ENCODE measurements around the gene MBNL1.

MBNL1 gene

DNA sequence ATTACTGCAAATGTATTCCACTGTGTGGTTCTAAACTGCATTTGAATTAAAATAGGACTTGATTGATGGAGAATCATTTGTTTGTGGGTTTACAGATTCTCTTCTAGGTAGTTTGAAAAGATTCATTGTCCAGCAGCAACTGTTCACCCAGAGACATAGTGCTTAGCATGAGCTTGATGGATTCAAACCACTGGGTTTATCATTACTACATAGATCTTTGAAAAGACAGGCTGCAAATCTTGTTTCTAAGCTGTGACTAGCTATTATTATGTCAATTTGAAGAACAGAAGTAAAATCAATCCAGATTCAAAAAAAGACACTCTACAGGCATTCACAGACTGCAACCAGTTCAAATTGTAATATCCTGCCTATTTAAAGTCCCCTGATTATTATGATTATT lies 49.8 kb downstream of the MBNL1 start:
- no peak overlapping the region for H3K27ac ChIP-seq
- TF ChIP-seq CTCF (IDR thresholded peaks at IDR 0.05) (no peak), ZFX (IDR thresholded peaks at IDR 0.05; ENCODE audit: borderline replicate concordance) (no peak)

- TF ChIP-seq ZFX (IDR thresholded peaks at IDR 0.05; ENCODE audit: borderline replicate concordance) (no peak), CTCF (IDR thresholded peaks at IDR 0.05) (no peak)
- no peak overlapping the region for H3K27ac ChIP-seq
These were observed 50.5 kb downstream of the MBNL1 start for GRCh38 chr3:152319256-152319655.

DNA sequence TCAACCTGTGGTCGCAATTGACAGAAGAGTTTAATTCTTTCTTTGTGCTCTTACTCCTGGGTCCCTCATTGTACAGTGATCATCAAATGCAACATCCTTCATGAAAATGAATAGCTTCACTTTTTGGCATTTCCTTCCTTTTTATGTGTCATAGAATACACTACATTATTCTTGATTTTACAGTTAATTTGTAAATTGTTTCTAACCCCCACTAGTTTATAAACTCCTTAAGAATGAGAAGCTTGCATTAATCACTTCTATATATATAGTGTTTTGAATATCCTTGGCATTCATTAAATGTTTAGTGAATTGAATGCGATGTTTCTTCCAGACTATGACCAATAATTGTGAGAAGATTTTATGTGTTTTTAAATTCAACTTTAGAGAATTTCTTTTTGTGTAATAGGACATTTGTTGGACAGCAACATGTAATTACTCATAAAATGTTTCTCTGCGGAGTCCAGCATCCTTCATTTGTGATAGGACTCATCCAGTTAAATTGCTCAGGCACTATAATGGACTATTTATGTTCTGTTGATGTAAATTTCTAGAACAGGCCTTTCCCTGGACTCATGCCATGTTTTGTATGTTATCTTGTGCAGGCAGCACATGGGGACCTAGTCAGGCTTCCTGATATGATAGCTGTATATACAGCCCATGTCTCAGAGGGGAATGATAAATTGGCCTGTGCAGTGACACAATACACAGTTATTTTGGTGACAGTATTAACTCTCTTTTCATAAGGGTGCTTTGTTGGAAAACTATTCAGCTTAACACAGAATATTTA lies 51.3 kb downstream of the MBNL1 start:
- no peak overlapping the region for H3K27ac ChIP-seq
- TF ChIP-seq ZFX (IDR thresholded peaks at IDR 0.05; ENCODE audit: borderline replicate concordance) (no peak), CTCF (IDR thresholded peaks at IDR 0.05) (no peak)

GRCh38 chr3:152321200-152321954 lies 52.6 kb downstream of the MBNL1 start:
- H3K27ac ChIP-seq = no peak overlapping the region
- TF ChIP-seq ZFX (IDR thresholded peaks at IDR 0.05; ENCODE audit: borderline replicate concordance) (no peak), CTCF (IDR thresholded peaks at IDR 0.05) (no peak)

DNA sequence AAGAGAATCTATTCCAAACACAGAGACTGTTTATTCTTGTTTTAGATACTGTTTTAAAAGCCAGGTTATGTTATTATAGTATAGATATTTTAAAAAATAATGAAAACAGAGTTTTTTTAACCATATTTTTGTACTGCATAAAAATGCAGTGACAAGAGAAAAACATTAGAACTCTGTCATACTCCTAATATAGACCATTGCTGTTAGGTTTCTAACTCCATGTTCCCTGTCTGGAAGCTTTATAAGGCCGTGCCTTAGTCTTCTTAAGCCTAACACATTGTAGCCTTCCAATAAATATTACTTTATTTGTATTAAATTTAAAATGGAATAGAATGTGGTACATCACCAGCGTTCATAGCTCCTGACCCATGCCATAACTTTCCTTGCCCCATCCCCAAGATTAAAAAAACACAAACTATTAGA lies 53.2 kb downstream of the MBNL1 start:
- no peak overlapping the region for H3K27ac ChIP-seq
- no peak for TF ChIP-seq CTCF (IDR thresholded peaks at IDR 0.05)
- no peak for TF ChIP-seq ZFX (IDR thresholded peaks at IDR 0.05; ENCODE audit: borderline replicate concordance)

- no peak for TF ChIP-seq ZFX (IDR thresholded peaks at IDR 0.05; ENCODE audit: borderline replicate concordance)
- no peak for TF ChIP-seq CTCF (IDR thresholded peaks at IDR 0.05)
- no peak overlapping the region for H3K27ac ChIP-seq
These were observed 54.0 kb downstream of the MBNL1 start for GRCh38 chr3:152322756-152323155.

DNA sequence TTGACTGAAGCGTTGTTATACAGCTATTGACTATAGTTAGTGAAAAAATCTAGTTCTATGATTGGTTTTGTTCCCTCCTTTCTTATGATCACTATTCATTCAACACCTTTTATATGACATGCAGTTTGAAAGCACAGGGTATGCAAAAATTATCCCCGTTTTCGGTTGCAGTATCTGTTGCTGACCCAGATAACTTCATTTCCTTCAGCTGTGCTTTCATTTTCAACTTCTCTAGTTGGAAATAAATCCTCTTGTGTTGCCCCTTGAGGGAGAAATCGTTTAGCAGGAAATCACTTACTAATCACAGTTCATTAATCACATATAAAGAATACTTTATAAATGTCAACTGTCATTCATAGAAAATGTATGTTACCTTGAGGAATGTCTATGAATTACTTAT lies 55.1 kb downstream of the MBNL1 start:
- H3K27ac ChIP-seq = no peak overlapping the region
- TF ChIP-seq CTCF (IDR thresholded peaks at IDR 0.05) (no peak), ZFX (IDR thresholded peaks at IDR 0.05; ENCODE audit: borderline replicate concordance) (no peak)
